Inflammatory macrophage (primary cell): Measurements from ENCODE around the gene SLC31A2.
"Not testable (repeated sequence)": the region's sequence is repeated elsewhere in the genome, so short reads cannot be mapped to it uniquely, and the experiment has no call there.

Source experiments
- DNase-seq, 2 donors: peaks; one replicate each; pipeline ENCODE4 v3.0.0-alpha.2; 2020 to 2022
- total RNA-seq, 18 experiments: gene quantifications; one replicate each; lab custom pipeline; 2026; ENCODE audit warnings: mixed read lengths in 6 of 18, inconsistent platforms in 2 of 18; lab: John Stamatoyannopoulos, UW

Gene SLC31A2, protein sequence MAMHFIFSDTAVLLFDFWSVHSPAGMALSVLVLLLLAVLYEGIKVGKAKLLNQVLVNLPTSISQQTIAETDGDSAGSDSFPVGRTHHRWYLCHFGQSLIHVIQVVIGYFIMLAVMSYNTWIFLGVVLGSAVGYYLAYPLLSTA
- 74.3 to 195 (median 97.2) reads per million in 18 experiments for total RNA-seq

DNA sequence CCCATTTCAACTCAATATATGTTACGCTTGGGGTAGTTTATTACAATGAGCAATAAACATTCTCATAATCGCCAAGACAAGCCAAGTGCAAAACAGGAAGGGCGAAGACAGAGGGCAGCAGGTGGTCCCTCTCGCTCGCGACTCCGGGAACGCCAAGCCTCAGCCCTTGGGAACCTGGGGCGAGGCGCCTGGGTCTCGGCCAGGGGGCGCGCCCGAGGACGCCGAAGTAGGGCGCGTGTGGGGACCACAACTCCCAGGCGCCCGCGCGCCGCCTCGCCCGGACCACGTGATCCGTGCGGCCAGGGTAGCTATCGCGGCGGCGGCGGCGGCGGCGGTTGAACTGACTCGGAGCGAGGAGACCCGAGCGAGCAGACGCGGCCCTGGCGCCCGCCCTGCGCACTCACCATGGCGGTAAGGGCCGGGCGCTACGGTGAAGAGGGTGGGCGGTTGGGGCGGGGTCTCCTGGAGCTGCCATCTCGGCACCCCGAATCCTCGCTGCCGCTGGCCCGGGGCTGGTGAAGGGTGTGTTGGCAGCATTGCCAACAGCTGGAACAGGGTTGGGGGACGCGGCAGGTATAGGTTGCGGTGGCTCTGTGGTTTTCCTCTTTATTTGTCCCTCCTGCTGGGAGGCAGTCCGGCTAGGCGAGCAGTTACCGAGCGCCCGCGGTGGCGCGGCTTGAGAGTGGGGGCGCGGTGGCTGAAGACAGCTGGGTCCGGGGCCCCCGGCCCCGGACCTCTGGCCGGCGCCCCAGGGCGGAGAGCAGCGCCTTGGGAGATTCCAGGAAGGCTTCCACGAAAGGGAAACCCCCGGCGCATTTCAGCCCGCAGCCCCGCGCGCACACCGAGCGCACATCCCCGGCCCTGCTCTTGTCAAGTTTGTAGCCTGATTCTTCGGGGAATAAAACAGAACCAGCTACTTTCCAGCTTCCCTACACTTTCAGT, at the start of gene SLC31A2:
TSS of gene SLC31A2 (plus strand) at position 338 of the 942 bp plus-strand sequence. CDS start at position 406, 68 bp downstream.
- DNase-seq = peak; percentile 86 to 92

DNA sequence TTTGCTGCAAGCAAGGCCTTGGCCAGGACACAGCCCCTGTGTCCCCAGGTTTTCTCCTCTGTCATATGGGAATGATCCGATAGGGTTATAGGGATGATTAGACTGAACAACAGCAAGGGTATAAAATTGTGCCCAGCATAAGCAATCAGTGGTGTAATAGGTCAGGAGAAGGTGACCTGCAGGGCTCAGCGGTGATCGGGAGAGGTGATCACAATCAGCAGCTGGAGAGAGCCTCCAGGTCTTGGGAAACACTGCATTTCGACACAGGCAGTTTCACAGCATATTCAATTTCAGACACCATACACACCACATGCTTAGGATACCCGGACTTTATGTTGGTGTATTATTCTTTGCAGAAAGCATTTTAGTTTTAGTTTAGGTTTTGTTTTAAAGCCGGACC, 45.5 kb upstream of the SLC31A2 start:
- DNase-seq = not testable (repeated sequence)

DNA sequence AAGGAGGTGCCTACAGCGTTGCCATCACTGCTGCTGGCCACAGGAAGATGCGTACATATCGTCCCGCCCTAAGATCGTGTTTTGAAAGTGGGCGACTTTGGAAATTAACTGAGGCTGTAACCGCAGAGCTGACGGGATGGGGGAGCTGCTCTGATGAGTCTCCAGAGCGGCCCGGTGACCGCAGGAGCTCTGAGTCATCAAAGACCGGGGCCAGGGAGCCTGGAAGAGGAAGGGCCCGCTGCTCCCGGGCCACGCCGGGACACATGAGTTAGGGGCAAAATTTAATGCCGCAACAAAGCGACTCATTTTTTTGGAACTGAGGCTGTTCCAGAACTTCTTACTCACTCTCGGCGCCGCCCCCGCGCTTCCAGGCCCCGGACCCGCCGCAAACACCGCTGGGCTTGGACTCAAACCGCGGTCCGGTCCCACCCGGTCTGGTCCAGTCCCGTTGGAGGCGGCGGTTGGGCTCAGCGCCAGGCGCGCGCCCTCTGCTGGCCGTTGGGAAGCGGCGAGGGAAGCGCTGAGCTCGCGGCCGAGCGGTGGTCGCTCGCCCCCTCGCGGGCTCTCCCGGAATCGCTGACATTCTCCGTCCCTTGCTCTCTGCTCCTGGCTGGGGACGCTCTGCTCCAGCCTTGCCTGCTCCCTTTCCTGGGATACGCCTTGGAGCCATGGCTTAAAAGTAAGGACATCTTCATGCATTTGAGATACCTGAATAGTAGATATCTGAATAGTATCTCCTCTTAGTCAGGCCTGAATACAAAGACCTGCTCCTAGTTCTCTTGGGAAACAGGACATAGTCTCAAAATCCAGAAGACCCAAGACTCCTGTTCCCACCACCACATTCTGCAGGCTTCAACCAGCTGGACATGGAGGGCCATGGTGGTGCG, 39.5 kb upstream of the SLC31A2 start:
- peak; percentile 0 to 4 for DNase-seq

DNA sequence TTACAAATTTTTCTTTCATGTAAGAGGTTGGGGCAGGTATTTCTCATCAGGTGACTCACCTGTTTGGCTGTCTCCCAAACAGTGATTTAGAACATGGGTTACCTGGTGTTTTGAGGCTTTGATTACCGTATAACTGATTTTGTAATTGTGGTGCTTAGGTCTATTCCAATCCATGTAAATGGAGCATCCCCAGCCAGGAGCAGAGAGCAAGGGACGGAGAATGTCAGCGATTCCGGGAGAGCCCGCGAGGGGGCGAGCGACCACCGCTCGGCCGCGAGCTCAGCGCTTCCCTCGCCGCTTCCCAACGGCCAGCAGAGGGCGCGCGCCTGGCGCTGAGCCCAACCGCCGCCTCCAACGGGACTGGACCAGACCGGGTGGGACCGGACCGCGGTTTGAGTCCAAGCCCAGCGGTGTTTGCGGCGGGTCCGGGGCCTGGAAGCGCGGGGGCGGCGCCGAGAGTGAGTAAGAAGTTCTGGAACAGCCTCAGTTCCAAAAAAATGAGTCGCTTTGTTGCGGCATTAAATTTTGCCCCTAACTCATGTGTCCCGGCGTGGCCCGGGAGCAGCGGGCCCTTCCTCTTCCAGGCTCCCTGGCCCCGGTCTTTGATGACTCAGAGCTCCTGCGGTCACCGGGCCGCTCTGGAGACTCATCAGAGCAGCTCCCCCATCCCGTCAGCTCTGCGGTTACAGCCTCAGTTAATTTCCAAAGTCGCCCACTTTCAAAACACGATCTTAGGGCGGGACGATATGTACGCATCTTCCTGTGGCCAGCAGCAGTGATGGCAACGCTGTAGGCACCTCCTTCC, 37.9 kb upstream of the SLC31A2 start:
- peak in 1 of 2 donors; percentile 1 for DNase-seq

DNA sequence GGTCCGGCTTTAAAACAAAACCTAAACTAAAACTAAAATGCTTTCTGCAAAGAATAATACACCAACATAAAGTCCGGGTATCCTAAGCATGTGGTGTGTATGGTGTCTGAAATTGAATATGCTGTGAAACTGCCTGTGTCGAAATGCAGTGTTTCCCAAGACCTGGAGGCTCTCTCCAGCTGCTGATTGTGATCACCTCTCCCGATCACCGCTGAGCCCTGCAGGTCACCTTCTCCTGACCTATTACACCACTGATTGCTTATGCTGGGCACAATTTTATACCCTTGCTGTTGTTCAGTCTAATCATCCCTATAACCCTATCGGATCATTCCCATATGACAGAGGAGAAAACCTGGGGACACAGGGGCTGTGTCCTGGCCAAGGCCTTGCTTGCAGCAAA, 32.0 kb upstream of the SLC31A2 start:
- DNase-seq = not testable (repeated sequence)

DNA sequence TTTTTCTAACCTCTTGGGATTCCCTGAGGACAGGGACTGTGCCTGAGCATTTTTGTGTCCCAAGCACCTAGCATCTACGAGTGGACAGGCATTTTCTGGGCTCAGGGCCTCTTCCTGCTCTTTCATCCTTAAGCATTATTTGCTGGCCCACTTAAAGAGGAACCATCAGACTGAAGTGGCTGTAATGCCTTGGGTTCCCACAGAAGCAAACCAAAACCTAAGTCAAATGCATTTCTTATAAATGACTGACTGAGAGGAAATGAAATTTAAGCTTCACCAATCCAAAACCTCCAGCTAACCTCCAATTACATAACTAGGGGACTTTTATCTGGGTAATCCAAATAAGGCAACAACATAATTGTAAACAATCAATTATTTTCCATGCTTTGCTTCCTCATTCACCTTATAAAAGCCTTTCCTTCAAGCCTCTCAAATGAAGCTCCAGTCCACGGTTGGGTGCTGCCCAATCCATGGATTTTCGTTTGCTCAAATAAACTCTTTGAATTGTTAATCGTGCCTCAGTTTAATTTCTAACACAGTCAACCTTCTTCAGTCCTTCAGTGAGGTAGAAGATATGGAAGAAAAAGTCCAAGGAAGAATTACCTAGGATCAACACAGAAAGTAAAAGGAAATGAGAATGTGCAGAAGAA, 25.3 kb upstream of the SLC31A2 start:
- peak; percentile 51 to 69 for DNase-seq

DNA sequence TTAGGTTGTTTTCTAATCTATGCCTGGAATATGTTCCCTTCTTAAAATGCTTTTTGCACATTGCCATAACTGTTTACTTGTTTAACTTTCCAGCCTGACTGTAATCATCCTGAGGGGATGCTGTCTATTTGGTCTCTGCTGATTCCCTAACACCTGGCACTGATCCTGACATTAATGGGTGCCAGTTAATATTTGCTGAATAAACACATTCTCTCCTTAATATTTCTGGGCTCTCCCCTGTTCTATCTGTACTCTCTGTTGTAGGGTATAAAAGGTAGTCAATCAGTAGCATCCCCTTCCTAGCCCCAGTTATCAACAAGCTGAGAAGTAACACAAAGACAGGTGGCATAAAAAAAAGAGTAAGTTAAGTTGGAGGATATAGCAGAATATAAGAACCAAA, 21.3 kb upstream of the SLC31A2 start:
- DNase-seq = no peak

DNA sequence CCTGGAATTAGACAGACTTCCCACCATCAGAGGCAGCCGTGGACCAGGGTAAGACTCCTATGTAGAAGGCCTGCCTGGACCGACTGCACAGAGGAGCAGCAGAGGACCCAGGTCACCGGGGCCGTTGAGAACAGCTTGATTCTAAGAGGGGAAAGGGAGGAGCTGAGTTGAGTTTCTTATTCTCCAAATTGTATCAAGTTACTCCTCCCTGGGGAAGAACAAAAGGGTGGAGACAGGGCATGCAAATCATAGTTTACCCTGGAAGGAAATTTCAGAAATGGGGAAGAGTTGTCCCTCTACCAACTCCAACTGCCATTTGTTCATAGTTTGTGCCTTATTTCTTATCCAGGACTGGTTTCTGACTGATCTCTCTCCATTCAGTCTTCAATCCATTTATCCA, 20.9 kb upstream of the SLC31A2 start:
- DNase-seq = peak in 1 of 2 donors; percentile 11

DNA sequence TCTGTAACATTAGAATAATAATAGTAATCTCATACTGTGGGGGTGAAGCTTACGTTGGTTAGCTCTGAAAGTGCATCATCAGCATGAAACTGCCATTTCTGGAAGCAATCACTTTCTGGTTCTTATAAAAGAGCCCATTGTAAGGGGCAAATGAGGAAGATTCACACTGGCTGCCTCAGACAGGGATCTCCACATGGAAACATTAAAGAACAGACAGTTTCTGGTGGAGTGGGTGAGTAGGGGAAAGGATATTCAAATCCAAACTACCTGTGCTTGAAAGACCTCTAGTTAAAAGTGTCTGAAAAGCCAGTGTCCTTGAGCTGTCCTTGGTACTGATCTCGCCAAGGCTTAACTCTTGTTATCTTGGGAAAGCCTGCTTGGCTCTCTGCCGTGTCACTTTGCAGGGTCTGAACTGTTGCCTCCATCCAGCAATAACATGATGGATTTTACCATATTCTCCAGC, 19.1 kb upstream of the SLC31A2 start:
- DNase-seq = peak; percentile 14 to 38

DNA sequence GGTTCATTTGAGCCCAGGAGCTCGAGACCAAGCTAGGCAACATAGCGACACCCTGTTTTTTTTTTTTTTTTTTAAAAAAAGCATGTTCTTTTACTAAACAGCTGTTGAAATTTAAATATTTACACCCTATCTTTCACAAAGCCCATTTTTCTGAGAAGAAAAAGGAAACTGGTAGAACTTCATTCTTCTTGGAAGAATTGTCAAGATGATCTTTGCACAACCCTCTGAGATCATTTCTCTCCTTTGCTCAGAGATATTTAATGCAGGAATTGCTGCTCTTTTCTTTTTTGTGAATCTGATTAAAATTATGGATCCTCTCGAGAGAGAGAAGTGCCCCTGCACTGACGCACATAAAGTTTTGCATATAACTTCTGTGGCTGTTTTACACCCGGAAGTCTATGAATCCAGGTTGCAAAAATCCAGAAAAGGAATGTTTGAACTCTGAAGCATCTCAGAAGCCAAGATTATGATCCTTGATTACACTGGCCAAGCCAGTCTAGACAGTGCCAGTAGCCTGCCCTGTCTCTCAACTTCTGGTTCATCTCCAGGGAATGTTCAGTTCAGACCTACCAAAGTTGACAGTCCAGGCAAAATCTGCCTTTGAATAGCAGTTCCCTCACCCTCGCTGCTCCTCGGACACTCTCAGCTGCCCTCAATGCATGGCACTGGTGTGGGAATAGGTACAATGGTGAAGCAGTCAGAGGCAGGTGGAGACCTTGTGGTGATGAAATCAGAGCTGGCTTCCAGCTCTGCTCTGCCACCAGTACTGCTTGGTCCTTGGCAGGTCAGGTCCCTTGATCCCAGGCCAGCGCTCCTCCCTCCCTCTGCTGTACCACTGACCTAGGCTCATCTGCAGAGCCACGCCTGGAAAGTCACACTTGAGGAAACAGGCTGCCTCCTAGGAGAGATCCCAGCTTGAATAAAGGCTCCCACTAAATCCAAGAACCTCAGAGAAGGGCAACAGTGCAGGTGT, 13.3 kb upstream of the SLC31A2 start:
- no peak for DNase-seq

DNA sequence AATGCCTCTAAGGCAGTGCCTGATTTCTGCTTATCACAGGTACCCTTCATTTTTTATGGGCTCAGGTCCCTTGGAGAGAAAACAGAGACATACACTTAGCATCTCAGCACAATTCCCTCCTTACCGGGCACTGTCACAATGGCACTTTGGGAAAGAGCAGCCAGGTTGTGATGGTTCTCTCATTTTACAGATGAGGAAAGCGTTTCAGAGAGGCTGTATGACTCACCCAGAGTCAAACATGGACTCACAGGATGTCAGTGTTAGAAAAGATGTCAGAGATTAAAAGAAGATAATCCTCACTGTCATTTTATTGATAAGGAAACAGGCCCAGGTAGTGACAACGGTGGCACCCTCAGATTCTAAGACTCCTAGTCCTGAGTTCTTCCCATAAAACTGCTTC, 12.0 kb upstream of the SLC31A2 start:
- DNase-seq = no peak

DNA sequence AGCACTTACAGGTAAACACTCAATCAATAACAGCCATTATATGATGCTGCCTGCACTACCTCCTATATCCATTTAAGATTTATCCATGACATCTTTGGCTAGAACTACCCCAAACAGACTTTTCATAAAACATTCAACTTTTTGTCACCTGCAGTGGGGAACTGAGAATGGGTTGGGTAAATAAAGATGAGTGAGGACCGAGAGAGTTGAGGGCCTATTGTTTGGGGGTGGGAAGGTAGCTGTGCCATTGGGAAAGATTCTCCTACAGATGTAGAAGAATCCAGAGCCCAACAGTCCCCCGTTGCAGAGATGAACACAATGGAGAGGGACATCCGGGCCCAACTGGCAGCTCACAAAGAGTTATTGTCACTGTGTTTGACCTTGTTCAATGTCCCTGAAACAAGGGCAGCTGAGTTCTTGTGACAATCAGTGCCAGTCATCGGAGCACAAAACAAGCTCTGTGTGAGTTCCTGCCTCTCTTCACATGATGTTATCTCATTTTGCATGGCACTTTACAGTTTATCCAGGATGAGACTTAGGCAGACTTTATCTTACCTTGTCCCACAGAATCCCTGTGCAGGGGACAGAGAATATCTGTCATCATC, 11.5 kb upstream of the SLC31A2 start:
- DNase-seq = no peak

DNA sequence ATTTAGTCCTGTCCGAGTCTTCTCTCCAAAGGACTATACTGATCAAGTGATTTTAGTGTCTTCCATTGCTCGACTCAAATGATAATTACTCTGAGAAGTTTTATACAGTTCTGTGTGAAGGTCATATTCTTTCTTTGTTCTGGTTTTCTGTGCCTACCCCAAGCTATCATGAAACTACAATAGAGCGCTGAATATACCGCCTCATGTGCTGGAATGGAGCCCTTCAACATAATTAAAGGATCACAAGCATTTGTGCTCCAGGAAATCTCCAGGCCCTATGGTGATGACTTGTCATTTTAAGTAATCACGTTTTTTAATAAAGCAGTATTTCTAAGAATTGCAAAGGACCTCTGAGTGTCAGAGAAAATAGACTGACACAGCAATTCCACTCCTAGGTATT, 10.9 kb upstream of the SLC31A2 start:
- DNase-seq = no peak

DNA sequence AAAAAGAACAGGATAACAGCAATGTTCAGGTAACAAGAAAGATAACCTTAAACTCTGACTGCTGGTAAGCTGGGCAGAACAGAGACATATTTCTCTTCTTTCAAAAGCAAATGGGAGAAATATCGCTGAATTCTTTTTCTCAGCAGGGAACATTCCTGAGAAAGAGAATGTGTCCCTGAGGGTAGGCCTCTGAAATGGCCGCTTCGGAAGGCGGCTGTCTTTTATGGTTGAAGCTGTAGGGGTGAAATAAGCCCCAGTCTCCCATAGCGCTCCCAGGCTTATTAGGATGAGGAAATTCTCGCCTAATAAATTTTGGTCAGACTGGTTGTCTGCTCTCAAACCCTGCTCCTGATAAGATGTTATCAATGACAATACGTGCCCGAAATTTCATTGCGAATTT, 9.9 kb upstream of the SLC31A2 start:
- not testable (repeated sequence) for DNase-seq

DNA sequence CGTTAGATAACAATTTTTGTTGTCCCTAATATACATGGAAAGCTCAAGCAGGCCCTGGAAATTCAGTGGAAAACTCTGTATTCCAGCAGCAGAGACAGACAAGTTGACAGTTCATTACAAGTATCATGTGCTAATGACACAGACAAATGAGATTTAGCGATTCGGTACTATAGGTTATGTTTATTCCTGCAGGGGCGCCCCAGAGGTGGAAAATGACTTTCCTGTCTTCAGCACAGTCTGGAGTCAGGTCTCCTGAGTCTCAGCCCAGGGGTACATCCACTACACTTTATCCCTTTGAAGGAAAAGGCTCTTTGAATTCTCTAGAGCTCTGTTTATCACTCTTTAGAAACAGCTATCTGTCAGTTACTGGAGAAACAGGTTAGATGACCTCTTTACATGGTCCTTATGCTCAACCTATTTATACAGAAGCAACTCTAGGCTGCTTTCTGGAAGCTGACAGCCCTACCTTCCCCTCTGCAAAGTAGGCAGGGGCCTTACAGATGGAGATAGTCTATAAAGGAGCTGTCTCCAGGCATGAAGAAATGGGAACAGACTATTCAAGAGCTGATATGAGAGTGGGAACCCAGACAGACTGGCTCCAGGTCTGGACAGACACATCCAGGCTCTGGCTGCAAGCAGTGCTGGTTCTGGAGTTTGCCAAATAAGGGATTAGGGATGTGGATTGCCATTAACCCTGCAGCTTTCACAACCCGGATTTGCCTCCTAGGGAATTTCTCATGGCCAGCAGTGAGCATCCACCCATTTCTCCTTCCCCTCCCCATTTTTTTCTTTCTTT, 7.2 kb upstream of the SLC31A2 start:
- no peak for DNase-seq

DNA sequence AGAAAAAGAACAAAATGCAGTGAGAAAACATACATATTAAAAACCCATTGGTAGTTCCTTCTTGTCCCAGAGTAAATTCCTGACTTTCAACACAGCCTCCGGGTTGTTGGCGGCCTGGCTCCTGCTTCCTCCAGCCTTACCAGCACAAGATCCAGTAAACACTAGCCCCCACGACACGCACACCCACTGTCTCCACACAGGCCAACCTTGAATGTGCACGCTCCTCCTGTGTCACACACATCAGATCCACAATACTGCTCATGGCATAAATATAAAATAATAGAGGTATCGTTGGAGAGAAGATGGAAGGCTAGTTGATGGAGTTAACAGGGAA, 2.5 kb upstream of the SLC31A2 start:
- no peak for DNase-seq

DNA sequence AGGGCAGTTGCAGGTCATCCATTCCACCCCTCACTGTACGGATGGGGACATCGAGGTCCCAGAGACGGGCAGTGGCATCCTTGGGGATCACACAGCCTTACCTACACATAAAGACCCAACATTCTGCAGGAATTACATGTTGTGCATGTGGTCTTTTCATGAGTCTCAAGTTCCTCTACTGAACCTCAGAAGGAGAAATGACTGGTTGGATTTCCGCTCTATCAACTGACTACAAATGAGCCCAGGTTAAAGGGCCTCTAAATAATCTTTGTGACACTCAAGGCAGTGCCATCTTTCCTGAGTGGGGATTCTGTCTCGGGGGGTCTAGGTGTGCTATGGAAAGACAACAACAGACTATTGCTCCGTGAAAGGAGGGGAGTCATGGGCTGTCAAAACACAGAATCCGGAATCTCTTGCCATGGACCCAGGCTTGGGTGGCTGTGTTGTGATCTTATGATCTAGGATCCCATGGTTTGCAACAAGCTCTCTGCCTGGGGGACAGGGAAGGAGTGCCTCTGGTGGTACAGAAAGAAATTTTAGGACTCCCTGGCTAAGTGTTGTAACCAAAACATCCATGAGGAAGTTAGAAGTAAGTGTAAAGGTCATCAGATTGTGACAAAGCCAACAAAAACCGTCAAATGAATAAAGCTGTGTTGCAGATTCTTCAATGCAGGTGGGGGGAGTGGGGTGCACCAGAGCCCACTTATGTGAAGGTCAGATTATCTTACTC, 1.9 kb upstream of the SLC31A2 start:
- peak; percentile 77 to 84 for DNase-seq

DNA sequence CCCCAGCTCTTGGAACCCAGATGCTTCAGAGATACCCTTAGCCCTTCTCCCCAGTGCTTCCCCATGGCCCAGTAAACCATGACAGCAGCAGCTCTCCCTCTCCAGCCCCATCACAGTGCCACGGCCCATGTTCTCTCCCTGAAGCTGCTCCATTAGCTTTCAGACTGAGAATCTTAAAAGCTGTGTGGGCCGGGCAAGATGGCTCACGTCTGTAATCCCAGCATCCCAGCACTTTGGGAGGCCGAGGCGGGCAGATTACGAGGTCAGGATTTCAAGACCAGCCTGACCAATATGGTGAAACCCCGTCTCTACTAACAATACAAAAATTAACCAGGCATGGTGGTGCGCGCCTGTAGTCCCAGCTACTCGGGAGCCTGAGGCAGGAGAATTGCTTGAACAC, 1.2 kb upstream of the SLC31A2 start:
- DNase-seq = not testable (repeated sequence)
